ENCODE data around the gene NIBAN1.

DNA sequence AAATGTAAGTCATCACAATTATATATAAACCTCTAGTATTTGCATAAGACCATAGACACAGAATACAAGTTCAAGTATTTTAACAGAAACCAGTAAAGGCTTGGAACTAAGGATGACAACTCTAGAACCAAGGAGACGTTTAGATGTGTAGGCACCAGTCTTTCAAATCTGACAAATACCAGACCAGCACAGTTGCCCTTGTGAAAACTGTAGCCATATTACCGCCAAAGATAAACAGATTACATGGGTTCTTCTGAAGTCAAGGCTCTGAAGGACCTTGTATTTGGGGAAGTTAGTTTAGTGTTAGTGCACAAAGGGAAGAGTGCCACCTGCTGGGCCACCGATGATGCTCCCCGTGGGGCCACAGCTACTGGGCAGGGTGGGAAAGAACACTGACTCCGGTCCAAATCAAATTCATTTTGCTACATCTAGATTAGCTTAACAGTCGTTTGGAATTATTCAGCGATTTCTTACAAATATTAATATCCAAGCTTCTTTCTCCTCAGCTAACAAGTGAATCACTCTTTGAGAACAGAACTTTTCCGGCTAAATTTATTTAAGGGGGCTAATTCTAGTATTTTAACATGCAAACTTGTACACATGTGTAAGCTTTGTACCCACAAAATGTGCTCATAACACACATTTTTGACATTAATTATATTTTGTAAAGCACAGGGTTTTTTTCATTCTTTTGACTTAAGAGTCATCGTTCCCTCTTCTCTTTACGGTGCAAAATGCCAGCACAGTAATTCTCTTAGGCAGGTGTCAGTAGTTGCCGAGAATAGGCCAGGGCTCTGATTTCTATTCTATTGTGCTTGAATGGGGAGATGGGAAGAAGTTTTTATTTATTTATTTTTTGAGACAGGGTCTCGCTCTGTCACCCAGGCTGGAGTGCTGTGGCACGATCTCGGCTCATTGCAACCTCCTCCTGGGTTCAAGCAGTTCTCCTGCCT lies 8.0 kb upstream of the NIBAN1 start:
- TF ChIP-seq EZH2phosphoT487 (IDR thresholded peaks at IDR 0.05; ENCODE audit: low read length) (no peak), EZH2 (optimal IDR thresholded peaks at IDR 0.05; ENCODE audit: low read depth, low read length) (no peak)
- TF ChIP-seq, protein P1, sequence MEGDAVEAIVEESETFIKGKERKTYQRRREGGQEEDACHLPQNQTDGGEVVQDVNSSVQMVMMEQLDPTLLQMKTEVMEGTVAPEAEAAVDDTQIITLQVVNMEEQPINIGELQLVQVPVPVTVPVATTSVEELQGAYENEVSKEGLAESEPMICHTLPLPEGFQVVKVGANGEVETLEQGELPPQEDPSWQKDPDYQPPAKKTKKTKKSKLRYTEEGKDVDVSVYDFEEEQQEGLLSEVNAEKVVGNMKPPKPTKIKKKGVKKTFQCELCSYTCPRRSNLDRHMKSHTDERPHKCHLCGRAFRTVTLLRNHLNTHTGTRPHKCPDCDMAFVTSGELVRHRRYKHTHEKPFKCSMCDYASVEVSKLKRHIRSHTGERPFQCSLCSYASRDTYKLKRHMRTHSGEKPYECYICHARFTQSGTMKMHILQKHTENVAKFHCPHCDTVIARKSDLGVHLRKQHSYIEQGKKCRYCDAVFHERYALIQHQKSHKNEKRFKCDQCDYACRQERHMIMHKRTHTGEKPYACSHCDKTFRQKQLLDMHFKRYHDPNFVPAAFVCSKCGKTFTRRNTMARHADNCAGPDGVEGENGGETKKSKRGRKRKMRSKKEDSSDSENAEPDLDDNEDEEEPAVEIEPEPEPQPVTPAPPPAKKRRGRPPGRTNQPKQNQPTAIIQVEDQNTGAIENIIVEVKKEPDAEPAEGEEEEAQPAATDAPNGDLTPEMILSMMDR (IDR thresholded peaks at IDR 0.05; ENCODE audit: low read length) = peak; percentile 99

Data from MM.1S (cell line).